ENCODE results near the gene SASH1.

DNA sequence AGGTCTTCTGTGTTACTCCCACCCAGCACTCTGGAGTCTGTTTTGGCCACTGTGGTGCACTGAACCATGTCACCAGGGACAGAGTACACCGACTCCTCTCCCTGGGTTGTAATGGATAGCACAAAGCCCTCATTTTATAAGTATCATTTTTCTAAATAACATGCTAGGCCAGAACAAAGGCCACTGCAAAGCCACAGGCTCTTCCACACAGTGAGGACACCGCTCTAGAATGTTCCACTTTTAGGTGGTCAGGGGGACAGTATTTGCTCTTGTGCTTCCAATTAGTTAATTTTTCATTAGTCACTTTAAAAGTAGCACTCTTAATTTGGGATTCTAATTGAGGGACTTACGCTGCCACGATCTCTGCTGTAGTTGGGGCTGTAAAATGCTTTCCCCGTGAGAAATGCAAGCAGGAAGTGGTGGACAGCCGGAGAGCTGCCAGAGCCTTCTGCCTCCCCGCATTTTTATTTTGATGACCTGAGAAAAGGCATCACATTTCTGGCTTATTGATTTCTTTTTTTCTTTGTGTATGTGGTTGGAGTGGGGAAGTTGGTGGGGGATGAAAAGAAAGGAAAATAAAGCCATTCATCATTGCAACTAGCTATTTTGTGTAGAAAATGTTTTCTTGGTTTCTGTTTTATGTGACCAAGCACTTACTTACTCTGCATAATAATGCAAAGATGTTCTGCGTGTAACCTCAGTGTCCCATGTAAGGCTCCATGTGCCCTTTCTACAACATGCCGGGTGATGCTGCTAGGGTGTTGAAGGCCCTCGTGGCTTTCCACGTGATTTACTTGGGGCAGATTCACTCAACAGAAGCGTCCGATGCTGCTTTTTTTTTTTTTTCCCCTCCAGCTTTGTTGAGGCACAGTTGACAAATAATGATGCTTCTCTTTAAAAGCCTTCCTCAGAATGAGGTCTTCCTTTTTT is 195.9 kb downstream of the SASH1 start:
- TF ChIP-seq CTCF (IDR thresholded peaks at IDR 0.05; ENCODE audit: insufficient read depth, low read length, poor library complexity, severe bottlenecking) (no peak), EZH2phosphoT487 (conservative IDR thresholded peaks at IDR 0.05; ENCODE audit: low read length) (no peak)

Measured in SU-DHL-6 (cell line).